Right forelimb (tissue), 1 donor: ENCODE measurements around the gene CILP.
"Not testable (repeated sequence)": the region's sequence is repeated elsewhere in the genome, so short reads cannot be mapped to it uniquely, and the experiment has no call there.

Experiments
- DNase-seq: peaks from one replicate; pipeline ENCODE4 v3.0.0-alpha.2; 2018

The CILP gene

GRCh38 chr15:65194826-65195547 lies 16.3 kb downstream of the CILP start:
- peak; percentile 53 for DNase-seq

- no peak for DNase-seq
Measured at GRCh38 chr15:65192016-65192415, 19.3 kb downstream of the CILP start.

- DNase-seq, result peak; percentile 63
Measured at GRCh38 chr15:65189102-65189740, 22.1 kb downstream of the CILP start.

GRCh38 chr15:65188472-65188871 lies 22.8 kb downstream of the CILP start:
- not testable (repeated sequence) for DNase-seq

GRCh38 chr15:65184868-65185717 lies 26.2 kb downstream of the CILP start, which contains the start of gene CLPX:
Gene CLPX (minus strand): TSS chr15:65185342. CDS start chr15:65185153, 189 bp downstream.
- peak; percentile 92 for DNase-seq

- DNase-seq, result peak; percentile 65
Measured at GRCh38 chr15:65184305-65184867, 26.9 kb downstream of the CILP start.

GRCh38 chr15:65183865-65184159 lies 27.5 kb downstream of the CILP start:
- DNase-seq, result no peak

GRCh38 chr15:65182538-65182937 lies 28.7 kb downstream of the CILP start:
- no peak for DNase-seq

GRCh38 chr15:65181582-65182353 lies 29.5 kb downstream of the CILP start:
- DNase-seq, result not testable (repeated sequence)

- DNase-seq, result no peak
Measured at GRCh38 chr15:65180167-65180566, 31.1 kb downstream of the CILP start.

GRCh38 chr15:65177901-65178300 lies 33.4 kb downstream of the CILP start:
- no peak for DNase-seq

- no peak for DNase-seq
Measured at GRCh38 chr15:65176056-65176455, 35.2 kb downstream of the CILP start.

- no peak for DNase-seq
Measured at GRCh38 chr15:65175511-65175910, 35.8 kb downstream of the CILP start.

GRCh38 chr15:65174509-65174908 lies 36.8 kb downstream of the CILP start:
- no peak for DNase-seq

GRCh38 chr15:65172531-65172930 lies 38.7 kb downstream of the CILP start:
- no peak for DNase-seq

- DNase-seq, result no peak
Measured at GRCh38 chr15:65171428-65171827, 39.8 kb downstream of the CILP start.

GRCh38 chr15:65165875-65166274 lies 45.4 kb downstream of the CILP start:
- DNase-seq, result no peak

- no peak for DNase-seq
Measured at GRCh38 chr15:65164139-65164538, 47.1 kb downstream of the CILP start.

GRCh38 chr15:65163041-65163440 lies 48.2 kb downstream of the CILP start:
- DNase-seq, result no peak

- no peak for DNase-seq
Measured at GRCh38 chr15:65156692-65157091, 54.6 kb downstream of the CILP start.

- no peak for DNase-seq
Measured at GRCh38 chr15:65154720-65155119, 56.6 kb downstream of the CILP start.

- DNase-seq, result no peak
Measured at GRCh38 chr15:65147902-65148301, 63.4 kb downstream of the CILP start.

GRCh38 chr15:65146438-65146837 lies 64.8 kb downstream of the CILP start:
- DNase-seq, result no peak
